ENCODE results near the gene THRSP.

The THRSP gene

DNA sequence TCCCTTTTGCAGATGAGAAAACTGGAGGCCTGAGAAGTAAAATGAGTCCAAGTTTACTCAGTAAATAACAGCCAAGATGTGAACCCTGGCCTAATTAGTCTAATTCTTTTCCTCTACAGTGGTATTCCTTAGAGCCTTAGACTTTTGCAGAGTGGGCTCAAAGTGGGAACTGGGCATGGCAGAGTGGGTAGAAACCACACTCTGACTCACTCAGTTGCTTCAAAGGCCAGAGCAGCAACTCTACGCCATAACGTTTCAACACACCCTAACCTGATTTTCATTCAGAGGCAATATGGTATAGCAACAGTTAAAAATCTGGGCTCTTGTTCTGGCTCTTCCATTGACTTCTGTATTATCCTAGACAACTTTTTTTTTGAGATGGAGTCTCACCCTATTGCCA, 2.8 kb downstream of the THRSP start:
- POLR2A ChIA-PET = no interaction called here
- CTCF ChIA-PET = no interaction called here
- TF ChIP-seq SUZ12 (IDR thresholded peaks at IDR 0.05) (no peak), ZNF384 (IDR thresholded peaks at IDR 0.05) (no peak), L3MBTL2 (conservative IDR thresholded peaks at IDR 0.05) (no peak), FOXK2 (IDR thresholded peaks at IDR 0.05) (no peak), BHLHE40 (IDR thresholded peaks at IDR 0.05; ENCODE audit: borderline replicate concordance) (no peak), TARDBP (IDR thresholded peaks at IDR 0.05) (no peak), SP1 (IDR thresholded peaks at IDR 0.05) (no peak), HDGF (IDR thresholded peaks at IDR 0.05; ENCODE audit: borderline replicate concordance) (no peak), LEF1 (IDR thresholded peaks at IDR 0.05; ENCODE audit: borderline replicate concordance) (no peak)
- no peak for DNase-seq (ENCODE audit: extremely low spot score)

DNA sequence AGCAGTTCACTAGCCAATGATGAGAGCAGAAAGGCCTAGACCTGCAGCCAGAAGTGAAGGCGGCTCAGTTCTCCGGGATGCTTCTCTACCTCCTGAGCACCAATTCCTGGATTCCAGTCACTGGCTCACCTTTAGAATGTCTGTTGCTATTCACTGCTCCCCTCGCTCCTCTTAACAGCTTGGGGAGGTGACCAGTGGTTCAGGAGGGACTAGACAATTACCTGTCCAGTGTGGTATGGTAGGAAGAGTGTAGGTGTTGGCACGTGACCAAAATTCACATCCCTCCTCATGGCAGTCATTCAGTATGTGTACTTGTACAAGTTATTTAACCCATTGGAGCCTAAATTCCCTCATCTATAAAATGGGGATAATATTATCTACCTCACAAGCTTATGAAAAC, 4.0 kb downstream of the THRSP start:
- TF ChIP-seq HDGF (IDR thresholded peaks at IDR 0.05; ENCODE audit: borderline replicate concordance) (no peak), LEF1 (IDR thresholded peaks at IDR 0.05; ENCODE audit: borderline replicate concordance) (no peak), CTBP1 (IDR thresholded peaks at IDR 0.05; ENCODE audit: borderline replicate concordance) (no peak), FOXA1 (IDR thresholded peaks at IDR 0.05) (no peak), NFRKB (IDR thresholded peaks at IDR 0.05) (no peak), FOXM1 (IDR thresholded peaks at IDR 0.05; ENCODE audit: borderline replicate concordance) (no peak)
- TF ChIP-seq, protein P1, sequence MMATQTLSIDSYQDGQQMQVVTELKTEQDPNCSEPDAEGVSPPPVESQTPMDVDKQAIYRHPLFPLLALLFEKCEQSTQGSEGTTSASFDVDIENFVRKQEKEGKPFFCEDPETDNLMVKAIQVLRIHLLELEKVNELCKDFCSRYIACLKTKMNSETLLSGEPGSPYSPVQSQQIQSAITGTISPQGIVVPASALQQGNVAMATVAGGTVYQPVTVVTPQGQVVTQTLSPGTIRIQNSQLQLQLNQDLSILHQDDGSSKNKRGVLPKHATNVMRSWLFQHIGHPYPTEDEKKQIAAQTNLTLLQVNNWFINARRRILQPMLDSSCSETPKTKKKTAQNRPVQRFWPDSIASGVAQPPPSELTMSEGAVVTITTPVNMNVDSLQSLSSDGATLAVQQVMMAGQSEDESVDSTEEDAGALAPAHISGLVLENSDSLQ (IDR thresholded peaks at IDR 0.05) = no peak
- CTCF ChIA-PET = no interaction called here
- POLR2A ChIA-PET = no interaction called here
- DNase-seq (ENCODE audit: extremely low spot score) = no peak

DNA sequence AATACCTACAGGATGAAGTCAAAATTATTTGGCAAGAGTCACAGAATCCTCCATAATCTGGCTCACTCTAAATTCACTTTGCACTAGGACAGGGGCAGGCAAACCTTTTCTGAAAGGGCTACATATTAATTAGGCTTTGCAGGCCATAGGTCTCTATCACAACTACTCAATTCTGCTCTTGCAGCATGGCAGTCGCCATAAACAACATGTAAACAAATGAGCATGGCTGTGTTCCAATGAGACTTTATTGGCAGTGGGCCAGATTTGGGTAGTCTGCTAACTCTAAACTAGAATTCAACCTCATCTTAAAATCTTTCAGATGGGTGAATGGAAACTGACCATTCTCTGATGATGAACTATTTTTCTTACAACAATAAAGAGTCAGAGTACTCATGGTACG, 5.8 kb downstream of the THRSP start:
- CTCF ChIA-PET = interaction anchor here (1.2 kb wide), 1 partner anchor 23 kb away, joined by 3 read pairs; no protein-coding TSS in a partner anchor
- DNase-seq (ENCODE audit: extremely low spot score) = no peak
- POLR2A ChIA-PET = interaction anchor here (2.0 kb wide), 1 partner anchor 9 kb away, joined by 6 read pairs; no protein-coding TSS in a partner anchor
- TF ChIP-seq SUZ12 (IDR thresholded peaks at IDR 0.05) (no peak), ARNT (IDR thresholded peaks at IDR 0.05) (no peak), CTBP1 (IDR thresholded peaks at IDR 0.05; ENCODE audit: borderline replicate concordance) (no peak), FOXK2 (IDR thresholded peaks at IDR 0.05) (no peak), ELF4 (IDR thresholded peaks at IDR 0.05) (no peak), BHLHE40 (IDR thresholded peaks at IDR 0.05; ENCODE audit: borderline replicate concordance) (no peak), ZNF384 (IDR thresholded peaks at IDR 0.05) (no peak), L3MBTL2 (conservative IDR thresholded peaks at IDR 0.05) (no peak), FOXM1 (IDR thresholded peaks at IDR 0.05; ENCODE audit: borderline replicate concordance) (no peak), SP1 (IDR thresholded peaks at IDR 0.05) (no peak)
- TF ChIP-seq, protein P1 (IDR thresholded peaks at IDR 0.05) = no peak

DNA sequence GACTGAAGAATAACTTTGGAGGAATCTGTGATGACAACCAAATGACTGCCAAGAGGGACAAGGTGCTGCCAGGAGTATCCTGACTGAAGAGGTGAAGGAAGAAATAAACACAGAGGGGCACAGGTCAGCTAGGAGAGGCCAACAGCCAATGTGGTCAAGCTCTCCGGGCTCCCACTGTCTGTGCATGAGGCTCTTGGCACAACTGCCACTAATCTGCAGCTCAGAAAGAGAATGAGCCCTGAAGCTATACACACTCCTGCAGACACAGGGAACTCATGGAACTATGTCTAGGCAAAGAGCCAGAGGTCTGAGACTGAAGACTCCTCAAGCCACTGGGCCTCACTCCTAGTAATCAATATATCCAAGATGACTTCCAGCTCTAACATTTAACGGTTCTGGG, 7.0 kb downstream of the THRSP start:
- CTCF ChIA-PET = interaction anchor here (0.6 kb wide), 1 partner anchor 17 kb away, joined by 3 read pairs; no protein-coding TSS in a partner anchor
- POLR2A ChIA-PET = no interaction called here
- DNase-seq (ENCODE audit: extremely low spot score) = no peak
- TF ChIP-seq SP1 (IDR thresholded peaks at IDR 0.05) = no peak

DNA sequence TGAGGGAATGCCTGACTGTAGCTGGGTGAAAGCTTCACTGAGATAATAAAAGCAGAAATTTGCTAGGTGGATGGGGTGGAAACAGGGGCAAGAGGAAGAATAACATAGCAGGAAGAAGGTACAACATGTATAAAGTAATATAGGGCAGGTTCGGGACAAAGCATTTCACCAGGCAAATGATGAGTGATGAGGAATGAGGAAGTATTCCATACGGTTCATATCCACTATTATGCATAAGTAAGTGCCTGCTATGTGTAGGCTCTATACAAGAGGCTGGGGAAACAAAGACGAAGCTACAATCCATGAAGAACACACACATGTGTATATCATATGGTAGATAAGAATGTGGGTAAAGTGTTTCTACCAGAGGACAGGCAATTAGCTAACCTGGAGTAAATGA, 8.1 kb downstream of the THRSP start:
- ChIA-PET CTCF (no interaction called here), POLR2A (no interaction called here)
- TF ChIP-seq NFRKB (IDR thresholded peaks at IDR 0.05) (no peak), FOXK2 (IDR thresholded peaks at IDR 0.05) (no peak), ZNF384 (IDR thresholded peaks at IDR 0.05) (no peak), SP1 (IDR thresholded peaks at IDR 0.05) (no peak)
- DNase-seq (ENCODE audit: extremely low spot score) = no peak

DNA sequence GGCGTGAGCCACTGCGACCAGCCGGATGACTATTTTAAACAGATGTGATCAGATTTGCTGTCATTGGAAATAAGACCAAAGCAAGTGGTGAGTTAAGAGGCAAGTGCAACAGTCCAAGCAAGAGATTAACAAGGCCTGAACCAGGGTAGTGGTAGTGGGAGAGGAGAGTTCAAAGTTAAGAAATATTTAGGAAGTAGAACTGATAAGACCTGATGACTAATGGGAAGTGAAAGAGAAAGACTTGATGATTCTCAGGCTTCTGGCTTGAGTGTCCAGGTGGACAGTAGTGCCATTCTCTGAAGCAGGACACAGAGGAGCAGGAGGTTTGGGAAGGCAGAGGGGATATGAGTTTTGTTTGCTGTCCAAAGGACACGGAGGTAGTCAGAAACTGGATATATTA, 8.8 kb downstream of the THRSP start:
- no peak for TF ChIP-seq LEF1 (IDR thresholded peaks at IDR 0.05; ENCODE audit: borderline replicate concordance)
- no peak for TF ChIP-seq ARNT (IDR thresholded peaks at IDR 0.05)
- no peak for TF ChIP-seq TARDBP (IDR thresholded peaks at IDR 0.05)
- TF ChIP-seq FOXM1 (IDR thresholded peaks at IDR 0.05; ENCODE audit: borderline replicate concordance) = no peak
- no peak for DNase-seq (ENCODE audit: extremely low spot score)
- ChIA-PET POLR2A (no interaction called here), CTCF (no interaction called here)

DNA sequence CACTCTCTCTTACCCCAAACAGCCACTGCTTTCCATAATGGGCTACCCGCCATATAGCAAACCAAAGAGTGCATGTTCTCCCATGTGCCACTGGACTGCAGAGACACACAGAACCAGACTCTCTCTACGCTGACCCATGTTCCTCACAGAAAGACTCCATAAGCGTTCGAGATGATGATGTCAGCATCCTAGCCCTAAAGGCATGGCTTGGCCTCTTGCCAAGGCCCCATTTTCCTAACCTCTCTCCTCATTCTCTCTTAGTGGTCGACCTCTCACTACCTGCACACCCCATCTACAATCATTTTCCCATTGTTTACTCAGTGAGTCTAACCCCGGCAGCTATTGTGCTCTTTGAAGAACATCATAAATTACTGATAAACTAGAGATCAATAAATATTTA, 11.1 kb downstream of the THRSP start:
- CTCF ChIA-PET = no interaction called here
- POLR2A ChIA-PET = no interaction called here
- peak; percentile 31 for DNase-seq (ENCODE audit: extremely low spot score)
- TF ChIP-seq NFRKB (IDR thresholded peaks at IDR 0.05) (no peak), SUZ12 (IDR thresholded peaks at IDR 0.05) (no peak), ARNT (IDR thresholded peaks at IDR 0.05) (no peak), LEF1 (IDR thresholded peaks at IDR 0.05; ENCODE audit: borderline replicate concordance) (no peak), BHLHE40 (IDR thresholded peaks at IDR 0.05; ENCODE audit: borderline replicate concordance) (no peak), FOXK2 (IDR thresholded peaks at IDR 0.05) (no peak), ELF4 (IDR thresholded peaks at IDR 0.05) (no peak)
- TF ChIP-seq, protein P1 (IDR thresholded peaks at IDR 0.05) = no peak

Data from HEK293T (cell line).